ENCODE results near the gene MRPL23. TPM values are rescaled to one million over a fixed set of nuclear protein-coding genes. Genes with fewer than 3 reads are reported as not detected.

The MRPL23 gene
- total RNA-seq, 2 donors from 2014 or later = 35.1 to 40.7 TPM

Other genes starting within 250 kb of the MRPL23 start
- gene IFITM10, start 196.7 kb upstream of the MRPL23 start, total RNA-seq = under 1 TPM; 0.78 to 0.90 TPM
- 10 to 100 TPM; 79.6 to 83.2 TPM for gene CTSD, start 183.4 kb upstream of the MRPL23 start, total RNA-seq
- not detected for gene SYT8, start 112.3 kb upstream of the MRPL23 start, total RNA-seq
- not detected for gene TNNI2, start 108.4 kb upstream of the MRPL23 start, total RNA-seq
- gene LSP1, start 94.2 kb upstream of the MRPL23 start, total RNA-seq = 100 to 1,000 TPM; 297 to 299 TPM
- not detected for gene PRR33, start 55.4 kb upstream of the MRPL23 start, total RNA-seq
- gene TNNT3, start 27.6 kb upstream of the MRPL23 start, total RNA-seq = 1 to 10 TPM; 7.4 to 8.9 TPM
- gene H19, start 50.5 kb downstream of the MRPL23 start, total RNA-seq = not detected
- gene IGF2, start 192.1 kb downstream of the MRPL23 start, total RNA-seq = under 1 TPM; 0.21 to 0.77 TPM
- gene INS, start 213.9 kb downstream of the MRPL23 start, total RNA-seq = not detected
- not detected for gene TH, start 224.5 kb downstream of the MRPL23 start, total RNA-seq